Measurements from ENCODE around the gene VTI1A. TPM values are rescaled to one million over a fixed set of nuclear protein-coding genes. Genes with fewer than 3 reads are reported as not detected.

The VTI1A gene
- total RNA-seq, 2 donors from 2014 or later, result 58.8 to 65.0 TPM

GRCh38 chr10:112785089-112785488, 338.1 kb downstream of the VTI1A start:
- no peaks in the 10 kb centered on the region for H3K9me3 ChIP-seq (ENCODE audit: control insufficient read depth, low read length, poor library complexity, severe bottlenecking)
- Mint-ChIP-seq H3K27me3 (no peaks in the 10 kb centered on the region), H3K4me3 (no peak overlapping the region), H3K4me1 (no peaks in the 10 kb centered on the region), H3K27ac (no peak overlapping the region), H3K36me3 (ENCODE audit: low read depth) (peaks cover 3% of the 10 kb centered on the region)
- ATAC-seq, result no peak
- no peak for DNase-seq

DNA sequence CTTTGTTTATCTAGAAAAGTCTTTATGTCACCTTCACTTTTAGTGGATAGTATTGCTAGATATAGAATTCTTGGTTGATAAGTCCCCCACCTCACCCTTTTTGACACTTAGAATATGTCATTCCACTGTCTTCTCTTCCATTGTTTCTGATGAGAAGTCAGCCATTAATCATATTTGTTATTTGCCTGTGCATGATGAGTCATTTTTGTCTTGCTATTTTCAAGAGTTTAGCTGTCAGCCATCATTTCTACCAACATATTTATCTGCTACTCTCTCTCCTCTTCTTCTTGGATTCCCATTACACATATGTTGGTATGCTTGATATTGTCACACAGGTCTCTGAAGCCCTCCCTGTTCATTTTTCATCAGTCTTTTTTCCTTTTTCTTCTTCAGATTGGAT, 342.2 kb downstream of the VTI1A start:
- DNase-seq (no peak), ATAC-seq (no peak)
- Mint-ChIP-seq H3K27ac (no peak overlapping the region), H3K4me1 (no peaks in the 10 kb centered on the region), H3K36me3 (ENCODE audit: low read depth) (no peaks in the 10 kb centered on the region), H3K4me3 (no peak overlapping the region), H3K27me3 (no peaks in the 10 kb centered on the region)
- no peaks in the 10 kb centered on the region for H3K9me3 ChIP-seq (ENCODE audit: control insufficient read depth, low read length, poor library complexity, severe bottlenecking)

GRCh38 chr10:112790030-112790429, 343.0 kb downstream of the VTI1A start:
- no peaks in the 10 kb centered on the region for H3K4me1 Mint-ChIP-seq
- no peak for ATAC-seq
- H3K36me3 Mint-ChIP-seq (ENCODE audit: low read depth), result no peaks in the 10 kb centered on the region
- H3K9me3 ChIP-seq (ENCODE audit: control insufficient read depth, low read length, poor library complexity, severe bottlenecking), result no peaks in the 10 kb centered on the region
- no peak overlapping the region for H3K4me3 Mint-ChIP-seq
- no peak overlapping the region for H3K27ac Mint-ChIP-seq
- no peak for DNase-seq
- no peaks in the 10 kb centered on the region for H3K27me3 Mint-ChIP-seq

DNA sequence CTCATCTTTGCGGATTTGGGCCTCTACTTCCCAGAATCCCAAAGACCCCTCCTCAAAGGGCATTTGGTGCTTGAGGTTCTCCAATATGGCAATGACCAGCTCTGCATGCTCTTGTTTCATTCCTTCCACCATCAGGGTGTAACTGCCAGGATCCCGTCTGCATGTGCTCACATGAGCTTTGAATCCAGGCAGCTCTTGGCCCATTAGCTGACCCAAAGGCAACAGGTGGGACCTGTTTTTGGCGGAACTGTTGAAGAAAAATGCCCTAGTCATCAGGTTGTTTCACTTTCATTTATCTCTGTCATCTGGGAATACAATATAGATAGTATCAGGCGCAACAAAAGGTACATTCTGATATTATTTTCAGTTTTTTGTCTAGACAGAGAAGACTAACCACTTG, 343.9 kb downstream of the VTI1A start:
- no peaks in the 10 kb centered on the region for H3K27me3 Mint-ChIP-seq
- ATAC-seq (no peak), DNase-seq (no peak)
- H3K27ac Mint-ChIP-seq, result no peak overlapping the region
- no peaks in the 10 kb centered on the region for H3K36me3 Mint-ChIP-seq (ENCODE audit: low read depth)
- H3K4me1 Mint-ChIP-seq, result no peaks in the 10 kb centered on the region
- no peak overlapping the region for H3K4me3 Mint-ChIP-seq
- no peaks in the 10 kb centered on the region for H3K9me3 ChIP-seq (ENCODE audit: control insufficient read depth, low read length, poor library complexity, severe bottlenecking)

GRCh38 chr10:112791447-112791846, 344.4 kb downstream of the VTI1A start:
- H3K9me3 ChIP-seq (ENCODE audit: control insufficient read depth, low read length, poor library complexity, severe bottlenecking), result no peaks in the 10 kb centered on the region
- no peaks in the 10 kb centered on the region for H3K27me3 Mint-ChIP-seq
- H3K36me3 Mint-ChIP-seq (ENCODE audit: low read depth), result no peaks in the 10 kb centered on the region
- H3K27ac Mint-ChIP-seq, result no peak overlapping the region
- no peaks in the 10 kb centered on the region for H3K4me1 Mint-ChIP-seq
- H3K4me3 Mint-ChIP-seq, result no peak overlapping the region
- ATAC-seq (no peak), DNase-seq (no peak)

- H3K27ac Mint-ChIP-seq, result no peak overlapping the region
- DNase-seq (no peak), ATAC-seq (no peak)
- H3K4me1 Mint-ChIP-seq, result no peaks in the 10 kb centered on the region
- H3K27me3 Mint-ChIP-seq, result no peaks in the 10 kb centered on the region
- H3K4me3 Mint-ChIP-seq, result no peak overlapping the region
- H3K36me3 Mint-ChIP-seq (ENCODE audit: low read depth), result no peaks in the 10 kb centered on the region
- H3K9me3 ChIP-seq (ENCODE audit: control insufficient read depth, low read length, poor library complexity, severe bottlenecking), result no peaks in the 10 kb centered on the region
Observed at GRCh38 chr10:112792487-112793201, 345.6 kb downstream of the VTI1A start.

DNA sequence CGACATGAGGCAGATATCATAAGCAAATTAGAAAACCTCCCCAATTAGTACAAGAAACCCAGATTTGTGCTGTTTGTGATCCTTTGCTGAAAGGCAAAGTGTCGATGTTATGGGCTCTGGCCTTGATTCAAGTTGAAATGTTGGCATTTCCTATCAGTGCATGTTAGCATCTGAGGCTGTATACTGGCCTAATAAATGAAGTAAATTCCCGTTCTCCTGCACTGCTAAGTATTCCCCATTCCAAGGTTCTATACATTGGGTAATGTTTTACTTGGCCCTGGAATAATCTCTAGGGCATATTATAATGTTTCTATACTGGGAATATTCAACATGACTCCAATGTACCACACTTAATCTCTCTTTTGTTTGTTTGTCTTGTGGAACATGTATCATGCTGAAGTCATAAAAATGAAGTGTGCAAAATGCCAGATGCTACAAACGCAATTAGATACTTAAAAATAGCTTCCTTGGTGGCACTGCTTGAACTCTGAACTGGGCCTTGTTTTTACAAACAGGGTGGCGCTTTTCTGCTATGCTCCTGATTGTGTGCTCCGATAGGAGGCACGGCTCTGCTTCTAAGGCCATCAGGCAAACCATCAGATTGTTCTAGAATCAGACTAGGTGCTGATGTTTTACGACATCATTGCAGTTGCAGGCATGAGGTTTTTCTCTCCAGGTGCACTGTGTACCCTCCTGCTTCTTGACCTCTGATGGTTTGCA, 346.3 kb downstream of the VTI1A start:
- Mint-ChIP-seq H3K4me3 (no peak overlapping the region), H3K27ac (peak overlapping the region; percentile 19), H3K4me1 (no peaks in the 10 kb centered on the region), H3K27me3 (no peaks in the 10 kb centered on the region), H3K36me3 (ENCODE audit: low read depth) (no peaks in the 10 kb centered on the region)
- H3K9me3 ChIP-seq (ENCODE audit: control insufficient read depth, low read length, poor library complexity, severe bottlenecking), result no peaks in the 10 kb centered on the region
- no peak for ATAC-seq
- DNase-seq, result no peak

- no peaks in the 10 kb centered on the region for H3K9me3 ChIP-seq (ENCODE audit: control insufficient read depth, low read length, poor library complexity, severe bottlenecking)
- Mint-ChIP-seq H3K27ac (peak overlapping the region; percentile 19), H3K36me3 (ENCODE audit: low read depth) (no peaks in the 10 kb centered on the region), H3K4me1 (no peaks in the 10 kb centered on the region), H3K4me3 (no peak overlapping the region), H3K27me3 (no peaks in the 10 kb centered on the region)
- ATAC-seq (no peak), DNase-seq (no peak)
Observed at GRCh38 chr10:112794201-112794600, 347.2 kb downstream of the VTI1A start.

GRCh38 chr10:112795067-112795466, 348.1 kb downstream of the VTI1A start:
- H3K4me3 Mint-ChIP-seq, result no peak overlapping the region
- ATAC-seq (no peak), DNase-seq (no peak)
- no peaks in the 10 kb centered on the region for H3K4me1 Mint-ChIP-seq
- H3K9me3 ChIP-seq (ENCODE audit: control insufficient read depth, low read length, poor library complexity, severe bottlenecking), result no peaks in the 10 kb centered on the region
- no peak overlapping the region for H3K27ac Mint-ChIP-seq
- no peaks in the 10 kb centered on the region for H3K36me3 Mint-ChIP-seq (ENCODE audit: low read depth)
- no peaks in the 10 kb centered on the region for H3K27me3 Mint-ChIP-seq

DNA sequence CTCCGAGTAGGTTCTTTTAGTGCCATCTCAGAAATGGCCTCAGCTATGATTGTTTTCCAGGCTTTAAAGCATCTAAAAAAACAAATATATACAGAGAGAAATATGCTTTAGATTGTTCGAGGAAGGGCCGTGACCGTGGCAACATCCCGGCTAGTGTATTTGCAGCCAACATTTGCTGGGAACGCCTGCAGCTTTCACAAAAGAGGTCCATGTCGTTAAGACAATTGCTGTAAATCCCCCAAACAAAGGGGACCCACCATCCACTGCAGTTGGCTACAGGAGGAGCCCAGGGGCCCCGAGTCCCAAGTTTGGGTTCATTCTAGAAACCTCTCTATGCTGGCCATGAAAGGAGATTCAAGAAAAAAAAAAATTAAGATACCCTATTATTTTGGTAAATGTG, 350.2 kb downstream of the VTI1A start:
- H3K4me1 Mint-ChIP-seq, result peaks cover 2% of the 10 kb centered on the region
- no peak overlapping the region for H3K27ac Mint-ChIP-seq
- no peak for ATAC-seq
- H3K9me3 ChIP-seq (ENCODE audit: control insufficient read depth, low read length, poor library complexity, severe bottlenecking), result no peaks in the 10 kb centered on the region
- no peaks in the 10 kb centered on the region for H3K27me3 Mint-ChIP-seq
- H3K4me3 Mint-ChIP-seq, result no peak overlapping the region
- H3K36me3 Mint-ChIP-seq (ENCODE audit: low read depth), result no peaks in the 10 kb centered on the region
- DNase-seq, result no peak

- ATAC-seq (no peak), DNase-seq (no peak)
- H3K27me3 Mint-ChIP-seq, result no peaks in the 10 kb centered on the region
- H3K4me3 Mint-ChIP-seq, result no peak overlapping the region
- no peaks in the 10 kb centered on the region for H3K9me3 ChIP-seq (ENCODE audit: control insufficient read depth, low read length, poor library complexity, severe bottlenecking)
- H3K4me1 Mint-ChIP-seq, result peaks cover 2% of the 10 kb centered on the region
- no peaks in the 10 kb centered on the region for H3K36me3 Mint-ChIP-seq (ENCODE audit: low read depth)
- H3K27ac Mint-ChIP-seq, result no peak overlapping the region
Observed at GRCh38 chr10:112797855-112798254, 350.8 kb downstream of the VTI1A start.

GRCh38 chr10:112799038-112799437, 352.0 kb downstream of the VTI1A start:
- H3K4me3 Mint-ChIP-seq, result no peak overlapping the region
- peak overlapping the region; percentile 68 for H3K27ac Mint-ChIP-seq
- peaks cover 2% of the 10 kb centered on the region for H3K4me1 Mint-ChIP-seq
- ATAC-seq (no peak), DNase-seq (no peak)
- no peaks in the 10 kb centered on the region for H3K27me3 Mint-ChIP-seq
- no peaks in the 10 kb centered on the region for H3K9me3 ChIP-seq (ENCODE audit: control insufficient read depth, low read length, poor library complexity, severe bottlenecking)
- no peaks in the 10 kb centered on the region for H3K36me3 Mint-ChIP-seq (ENCODE audit: low read depth)

GRCh38 chr10:112799726-112800510, 352.9 kb downstream of the VTI1A start:
- Mint-ChIP-seq H3K27me3 (no peaks in the 10 kb centered on the region), H3K4me3 (no peak overlapping the region), H3K36me3 (ENCODE audit: low read depth) (no peaks in the 10 kb centered on the region), H3K4me1 (peaks cover 2% of the 10 kb centered on the region), H3K27ac (peak overlapping the region; percentile 68)
- DNase-seq (no peak), ATAC-seq (no peak)
- H3K9me3 ChIP-seq (ENCODE audit: control insufficient read depth, low read length, poor library complexity, severe bottlenecking), result no peaks in the 10 kb centered on the region
